HEK293T (cell line): Measurements from ENCODE around the gene BST1.

Source experiments
- ARNT ChIP-seq: fragments of 450-650 bp; IDR thresholded peaks from 2 replicates; pipeline ENCODE4 v1.6.1; 2017; ENCODE audit warnings: mild to moderate bottlenecking
- BHLHE40 ChIP-seq: fragments of 450-650 bp; IDR thresholded peaks from 2 replicates; pipeline ENCODE4 v1.6.1; 2016; ENCODE audit warnings: mild to moderate bottlenecking, moderate library complexity, borderline replicate concordance
- ELF4 ChIP-seq: fragments of 450-650 bp; IDR thresholded peaks from 2 replicates; pipeline ENCODE4 v1.6.1; 2017; ENCODE audit warnings: antibody characterized with exemption
- FOXA1 ChIP-seq: fragments of 450-650 bp; IDR thresholded peaks from 2 replicates; pipeline ENCODE4 v1.6.1; 2016; ENCODE audit warnings: mild to moderate bottlenecking
- FOXK2 ChIP-seq: fragments of 450-650 bp; IDR thresholded peaks from 2 replicates; pipeline ENCODE4 v1.6.1; 2016; ENCODE audit warnings: mild to moderate bottlenecking
- FOXM1 ChIP-seq: fragments of 450-650 bp; IDR thresholded peaks from 2 replicates; pipeline ENCODE4 v1.6.1; 2017; ENCODE audit warnings: mild to moderate bottlenecking, borderline replicate concordance
- HDGF ChIP-seq: fragments of 450-650 bp; IDR thresholded peaks from 2 replicates; pipeline ENCODE4 v1.6.1; 2017; ENCODE audit warnings: antibody characterized with exemption, borderline replicate concordance
- L3MBTL2 ChIP-seq: fragments of 450-650 bp; conservative IDR thresholded peaks from 2 replicates; pipeline ENCODE4 v1.6.1; 2016; ENCODE audit warnings: mild to moderate bottlenecking
- NFRKB ChIP-seq: fragments of 450-650 bp; IDR thresholded peaks from 2 replicates; pipeline ENCODE4 v1.6.1; 2016; ENCODE audit warnings: mild to moderate bottlenecking, moderate library complexity
- SP1 ChIP-seq: fragments of 450-650 bp; IDR thresholded peaks from 2 replicates; pipeline ENCODE4 v1.6.1; 2017
- SUZ12 ChIP-seq: fragments of 450-650 bp; IDR thresholded peaks from 2 replicates; pipeline ENCODE4 v1.6.1; 2016; ENCODE audit warnings: mild to moderate bottlenecking
- TARDBP ChIP-seq: fragments of 450-650 bp; IDR thresholded peaks from 2 replicates; pipeline ENCODE4 v1.6.1; 2016
- ZNF384 ChIP-seq: fragments of 450-650 bp; IDR thresholded peaks from 2 replicates; pipeline ENCODE4 v1.6.1; 2016
- TF ChIP-seq, protein P1 (sequence below): fragments of 450-650 bp; IDR thresholded peaks from 2 replicates; pipeline ENCODE4 v1.6.1; 2016

- TF ChIP-seq FOXM1 (no peak), SP1 (no peak), SUZ12 (no peak), HDGF (no peak), BHLHE40 (no peak), FOXA1 (no peak), ARNT (no peak), ELF4 (no peak), TARDBP (no peak), NFRKB (no peak), FOXK2 (no peak), L3MBTL2 (no peak), ZNF384 (no peak)
- TF ChIP-seq, protein P1, sequence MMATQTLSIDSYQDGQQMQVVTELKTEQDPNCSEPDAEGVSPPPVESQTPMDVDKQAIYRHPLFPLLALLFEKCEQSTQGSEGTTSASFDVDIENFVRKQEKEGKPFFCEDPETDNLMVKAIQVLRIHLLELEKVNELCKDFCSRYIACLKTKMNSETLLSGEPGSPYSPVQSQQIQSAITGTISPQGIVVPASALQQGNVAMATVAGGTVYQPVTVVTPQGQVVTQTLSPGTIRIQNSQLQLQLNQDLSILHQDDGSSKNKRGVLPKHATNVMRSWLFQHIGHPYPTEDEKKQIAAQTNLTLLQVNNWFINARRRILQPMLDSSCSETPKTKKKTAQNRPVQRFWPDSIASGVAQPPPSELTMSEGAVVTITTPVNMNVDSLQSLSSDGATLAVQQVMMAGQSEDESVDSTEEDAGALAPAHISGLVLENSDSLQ: no peak
Measured at GRCh38 chr4:15719506-15719905, 16.6 kb downstream of the BST1 start.
